HEK293 (cell line): ENCODE measurements around the gene CST1.

ENCODE experiments used
- PRDM4 ChIP-seq: fragments of 450-650 bp; formaldehyde crosslinking; IDR thresholded peaks from 2 replicates; pipeline ENCODE4 v1.5.1; 2017; ENCODE audit warnings: missing biosample characterization, missing genetic modification characterization
- ZNF121 ChIP-seq: fragments of 450-650 bp; formaldehyde crosslinking; IDR thresholded peaks from 2 replicates; pipeline ENCODE4 v1.5.1; 2016; ENCODE audit warnings: missing biosample characterization, missing genetic modification characterization
- ZNF184 ChIP-seq: fragments of 450-650 bp; IDR thresholded peaks from 2 replicates; pipeline ENCODE4 v1.5.1; 2018; ENCODE audit warnings: missing biosample characterization, mild to moderate bottlenecking, missing genetic modification characterization
- ZNF221 ChIP-seq: fragments of 450-650 bp; formaldehyde crosslinking; IDR thresholded peaks from 2 replicates; pipeline ENCODE4 v1.5.1; 2017; ENCODE audit warnings: missing biosample characterization, missing genetic modification characterization, borderline replicate concordance
- ZNF660 ChIP-seq: fragments of 450-650 bp; IDR thresholded peaks from 2 replicates; pipeline ENCODE4 v1.5.1; 2018; ENCODE audit warnings: missing biosample characterization, mild to moderate bottlenecking, missing genetic modification characterization

- TF ChIP-seq ZNF660 (no peak), ZNF221 (no peak), ZNF121 (tag by site-specific recombination) (no peak), ZNF184 (tag by site-specific recombination) (no peak), PRDM4 (tag by site-specific recombination) (no peak)
Measured at GRCh38 chr20:23744817-23745216, 5.9 kb downstream of the CST1 start.
